ENCODE measurements around the gene KHDRBS2.

KHDRBS2 gene

GRCh38 chr6:62045502-62045901 is 240.5 kb downstream of the KHDRBS2 start:
- TF ChIP-seq ZNF384 (IDR thresholded peaks at IDR 0.05) (no peak), BHLHE40 (IDR thresholded peaks at IDR 0.05; ENCODE audit: borderline replicate concordance) (no peak), HDGF (IDR thresholded peaks at IDR 0.05; ENCODE audit: borderline replicate concordance) (no peak), L3MBTL2 (conservative IDR thresholded peaks at IDR 0.05) (no peak), LEF1 (IDR thresholded peaks at IDR 0.05; ENCODE audit: borderline replicate concordance) (no peak), CTBP1 (IDR thresholded peaks at IDR 0.05; ENCODE audit: borderline replicate concordance) (no peak), SUZ12 (IDR thresholded peaks at IDR 0.05) (no peak), SP1 (IDR thresholded peaks at IDR 0.05) (no peak), FOXM1 (IDR thresholded peaks at IDR 0.05; ENCODE audit: borderline replicate concordance) (no peak)
- TF ChIP-seq, protein P1, sequence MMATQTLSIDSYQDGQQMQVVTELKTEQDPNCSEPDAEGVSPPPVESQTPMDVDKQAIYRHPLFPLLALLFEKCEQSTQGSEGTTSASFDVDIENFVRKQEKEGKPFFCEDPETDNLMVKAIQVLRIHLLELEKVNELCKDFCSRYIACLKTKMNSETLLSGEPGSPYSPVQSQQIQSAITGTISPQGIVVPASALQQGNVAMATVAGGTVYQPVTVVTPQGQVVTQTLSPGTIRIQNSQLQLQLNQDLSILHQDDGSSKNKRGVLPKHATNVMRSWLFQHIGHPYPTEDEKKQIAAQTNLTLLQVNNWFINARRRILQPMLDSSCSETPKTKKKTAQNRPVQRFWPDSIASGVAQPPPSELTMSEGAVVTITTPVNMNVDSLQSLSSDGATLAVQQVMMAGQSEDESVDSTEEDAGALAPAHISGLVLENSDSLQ (IDR thresholded peaks at IDR 0.05), result no peak
- no peak for DNase-seq (ENCODE audit: extremely low spot score)
- ChIA-PET CTCF (no interaction called here), POLR2A (no interaction called here)

DNA sequence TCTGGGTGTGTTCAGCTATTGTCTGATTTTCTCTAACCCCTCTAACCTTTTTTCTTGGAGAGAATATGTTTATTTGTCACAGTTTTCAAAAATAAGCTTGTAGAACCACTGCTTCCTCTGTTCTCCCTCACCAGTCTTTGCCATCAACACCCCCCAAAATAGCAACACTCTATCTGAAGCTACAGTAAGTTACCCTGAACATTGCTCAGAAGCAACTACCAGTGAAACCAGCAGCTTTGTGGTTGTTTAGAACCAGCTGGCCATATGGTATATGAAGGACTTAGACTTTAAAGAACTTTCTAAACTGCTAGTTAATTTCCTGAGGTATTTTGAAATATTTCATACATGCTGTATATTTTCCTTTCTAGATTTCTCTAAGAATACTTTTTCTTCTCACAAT is 242.9 kb downstream of the KHDRBS2 start:
- no peak for TF ChIP-seq HDGF (IDR thresholded peaks at IDR 0.05; ENCODE audit: borderline replicate concordance)
- no peak for TF ChIP-seq LEF1 (IDR thresholded peaks at IDR 0.05; ENCODE audit: borderline replicate concordance)
- no peak for TF ChIP-seq FOXM1 (IDR thresholded peaks at IDR 0.05; ENCODE audit: borderline replicate concordance)
- no peak for TF ChIP-seq BHLHE40 (IDR thresholded peaks at IDR 0.05; ENCODE audit: borderline replicate concordance)
- no peak for TF ChIP-seq FOXA1 (IDR thresholded peaks at IDR 0.05)
- no peak for TF ChIP-seq L3MBTL2 (conservative IDR thresholded peaks at IDR 0.05)
- TF ChIP-seq, protein P1 (IDR thresholded peaks at IDR 0.05), result no peak
- no peak for TF ChIP-seq ARNT (IDR thresholded peaks at IDR 0.05)
- TF ChIP-seq SP1 (IDR thresholded peaks at IDR 0.05), result no peak
- ChIA-PET POLR2A (no interaction called here), CTCF (no interaction called here)
- no peak for DNase-seq (ENCODE audit: extremely low spot score)

DNA sequence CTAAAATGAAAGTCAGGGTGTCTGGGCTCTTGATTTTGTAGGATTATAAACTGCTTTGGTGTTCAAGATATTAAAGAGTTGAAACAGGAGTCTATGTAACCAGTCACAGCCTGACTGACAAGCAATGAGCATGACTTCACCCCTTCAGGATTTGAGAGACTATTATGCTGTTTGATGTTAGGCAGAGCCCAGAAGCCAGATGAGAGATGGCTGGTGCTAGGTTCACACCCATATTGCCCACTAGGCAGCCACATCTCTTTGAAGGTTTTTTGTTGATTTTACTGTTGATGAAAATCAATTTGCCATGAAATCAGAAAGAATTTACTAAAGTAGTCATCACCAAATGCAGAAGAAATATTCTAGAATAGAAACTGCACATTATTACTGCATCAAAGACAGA is 243.6 kb downstream of the KHDRBS2 start:
- DNase-seq (ENCODE audit: extremely low spot score), result no peak
- CTCF ChIA-PET, result no interaction called here
- TF ChIP-seq FOXM1 (IDR thresholded peaks at IDR 0.05; ENCODE audit: borderline replicate concordance) (no peak), TARDBP (IDR thresholded peaks at IDR 0.05) (no peak), FOXA1 (IDR thresholded peaks at IDR 0.05) (no peak), ARNT (IDR thresholded peaks at IDR 0.05) (no peak), ZNF384 (IDR thresholded peaks at IDR 0.05) (no peak), SUZ12 (IDR thresholded peaks at IDR 0.05) (no peak), ELF4 (IDR thresholded peaks at IDR 0.05) (no peak), L3MBTL2 (conservative IDR thresholded peaks at IDR 0.05) (no peak), NFRKB (IDR thresholded peaks at IDR 0.05) (no peak), LEF1 (IDR thresholded peaks at IDR 0.05; ENCODE audit: borderline replicate concordance) (no peak), BHLHE40 (IDR thresholded peaks at IDR 0.05; ENCODE audit: borderline replicate concordance) (no peak), SP1 (IDR thresholded peaks at IDR 0.05) (no peak), FOXK2 (IDR thresholded peaks at IDR 0.05) (no peak), CTBP1 (IDR thresholded peaks at IDR 0.05; ENCODE audit: borderline replicate concordance) (no peak), HDGF (IDR thresholded peaks at IDR 0.05; ENCODE audit: borderline replicate concordance) (no peak)
- TF ChIP-seq, protein P1 (IDR thresholded peaks at IDR 0.05), result no peak
- POLR2A ChIA-PET, result no interaction called here

- TF ChIP-seq FOXK2 (IDR thresholded peaks at IDR 0.05) (no peak), NFRKB (IDR thresholded peaks at IDR 0.05) (no peak), HDGF (IDR thresholded peaks at IDR 0.05; ENCODE audit: borderline replicate concordance) (no peak), CTBP1 (IDR thresholded peaks at IDR 0.05; ENCODE audit: borderline replicate concordance) (no peak), TARDBP (IDR thresholded peaks at IDR 0.05) (no peak), ARNT (IDR thresholded peaks at IDR 0.05) (no peak), BHLHE40 (IDR thresholded peaks at IDR 0.05; ENCODE audit: borderline replicate concordance) (no peak), SP1 (IDR thresholded peaks at IDR 0.05) (no peak), ZNF384 (IDR thresholded peaks at IDR 0.05) (no peak), FOXM1 (IDR thresholded peaks at IDR 0.05; ENCODE audit: borderline replicate concordance) (no peak), ELF4 (IDR thresholded peaks at IDR 0.05) (no peak)
- POLR2A ChIA-PET, result no interaction called here
- DNase-seq (ENCODE audit: extremely low spot score), result no peak
- CTCF ChIA-PET, result no interaction called here
Observed at GRCh38 chr6:62039605-62040004, 246.4 kb downstream of the KHDRBS2 start.

DNA sequence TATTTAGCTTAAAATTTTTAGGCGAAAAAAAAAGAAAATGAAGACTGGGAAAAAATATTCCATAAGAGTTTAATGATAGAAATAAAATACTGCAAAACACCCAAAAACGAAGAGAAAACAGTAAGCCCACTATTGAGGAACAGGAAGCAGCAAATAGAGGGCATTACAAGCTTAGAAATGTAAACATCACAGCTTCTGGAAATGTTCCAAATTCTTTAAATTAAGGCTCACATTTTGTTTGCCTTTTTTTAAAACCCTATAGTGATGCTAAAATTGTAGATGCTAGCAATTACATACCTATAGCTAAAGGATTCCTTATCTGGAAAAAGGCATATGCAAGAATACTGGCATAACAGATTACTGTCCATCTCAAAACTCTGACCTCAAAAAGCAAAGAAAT is 248.6 kb downstream of the KHDRBS2 start:
- DNase-seq (ENCODE audit: extremely low spot score), result no peak
- POLR2A ChIA-PET, result no interaction called here
- no peak for TF ChIP-seq TARDBP (IDR thresholded peaks at IDR 0.05)
- TF ChIP-seq SP1 (IDR thresholded peaks at IDR 0.05), result no peak
- CTCF ChIA-PET, result no interaction called here

- no peak for DNase-seq (ENCODE audit: extremely low spot score)
- TF ChIP-seq ELF4 (IDR thresholded peaks at IDR 0.05) (no peak), FOXA1 (IDR thresholded peaks at IDR 0.05) (no peak), ZNF384 (IDR thresholded peaks at IDR 0.05) (no peak)
- TF ChIP-seq, protein P1 (IDR thresholded peaks at IDR 0.05), result no peak
- CTCF ChIA-PET, result no interaction called here
- POLR2A ChIA-PET, result no interaction called here
Observed at GRCh38 chr6:62035952-62036351, 250.1 kb downstream of the KHDRBS2 start.
